ENCODE data around the gene TRMT1.

The TRMT1 gene

DNA sequence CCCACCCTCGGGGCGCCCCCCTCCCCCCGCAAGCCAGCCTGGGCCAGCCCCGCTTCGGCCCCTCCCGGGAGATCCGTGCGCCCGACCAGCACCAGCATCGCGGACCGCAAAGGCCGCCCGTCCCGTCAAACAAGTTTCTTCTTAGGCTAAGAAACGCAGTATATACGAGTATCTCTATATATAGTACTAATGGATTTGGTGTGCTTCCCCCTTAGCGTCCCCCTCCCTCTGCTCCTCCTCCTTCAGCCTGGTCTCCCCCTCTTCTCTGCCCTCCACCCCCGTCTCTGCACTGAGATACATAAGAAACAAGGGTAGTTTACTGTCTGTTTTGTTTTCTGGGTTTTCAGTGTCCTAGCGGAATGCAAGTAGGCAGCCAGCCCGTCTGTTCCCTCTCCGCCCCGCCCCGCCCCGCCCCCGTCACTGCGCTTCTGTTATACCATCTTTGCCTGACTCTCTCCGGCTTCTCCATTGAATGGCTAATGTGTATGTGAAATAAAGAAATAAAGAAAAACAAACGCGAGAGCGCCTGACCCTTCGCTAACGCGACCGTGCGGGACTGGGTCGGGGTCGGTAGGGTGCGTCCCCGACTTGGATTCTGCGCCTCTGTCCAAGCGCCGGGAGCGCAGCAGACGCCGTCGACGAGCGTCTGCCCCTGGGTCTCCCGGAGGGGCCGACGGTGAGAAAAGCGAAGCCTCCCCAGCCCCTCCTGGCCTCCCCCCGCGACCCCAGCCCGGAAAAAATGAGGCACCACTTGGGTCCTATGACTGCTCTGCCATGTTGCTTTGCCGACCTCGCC, 18.1 kb downstream of the TRMT1 start:
- DNase-seq (ENCODE audit: low spot score), result no peak
- Mint-ChIP-seq H3K9me3 (no peaks in the 10 kb centered on the region), H3K4me1 (ENCODE audit: low read depth) (peaks cover 48% of the 10 kb centered on the region), H3K27ac (peak overlapping the region; percentile 93), H3K4me3 (peak overlapping the region; percentile 86), H3K36me3 (ENCODE audit: low read depth) (peaks cover 9% of the 10 kb centered on the region), H3K27me3 (ENCODE audit: low read depth) (peaks cover 26% of the 10 kb centered on the region)

GRCh38 chr19:13097463-13098258, 18.9 kb downstream of the TRMT1 start:
- H3K9me3 Mint-ChIP-seq, result no peaks in the 10 kb centered on the region
- H3K4me3 Mint-ChIP-seq, result peak overlapping the region; percentile 86
- no peak for DNase-seq (ENCODE audit: low spot score)
- peaks cover 44% of the 10 kb centered on the region for H3K4me1 Mint-ChIP-seq (ENCODE audit: low read depth)
- peak overlapping the region; percentile 57 for H3K27ac Mint-ChIP-seq
- H3K27me3 Mint-ChIP-seq (ENCODE audit: low read depth), result peaks cover 26% of the 10 kb centered on the region
- peaks cover 9% of the 10 kb centered on the region for H3K36me3 Mint-ChIP-seq (ENCODE audit: low read depth)

DNA sequence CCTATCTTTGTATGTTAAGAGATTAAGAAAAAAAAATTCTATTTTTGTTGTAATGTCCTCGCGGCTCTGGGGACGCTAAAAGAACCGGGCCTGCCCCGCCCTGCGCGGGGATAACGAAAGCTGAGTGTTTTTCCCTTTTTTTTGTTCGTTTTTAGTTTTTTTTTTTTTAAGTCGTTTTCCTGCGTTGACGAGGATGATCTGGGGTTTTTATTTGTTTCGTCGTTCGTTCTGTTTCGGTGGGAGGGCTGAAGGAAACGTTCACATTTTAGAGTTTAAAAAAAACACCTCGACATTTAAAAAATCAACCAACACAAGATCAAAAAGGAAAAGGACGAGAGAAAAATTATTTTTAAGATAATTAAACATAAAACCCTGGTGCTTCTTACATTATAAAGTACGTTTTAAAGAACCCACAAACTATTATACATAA, 19.5 kb downstream of the TRMT1 start:
- no peak for DNase-seq (ENCODE audit: low spot score)
- Mint-ChIP-seq H3K27me3 (ENCODE audit: low read depth) (peaks cover 26% of the 10 kb centered on the region), H3K4me1 (ENCODE audit: low read depth) (peaks cover 41% of the 10 kb centered on the region), H3K36me3 (ENCODE audit: low read depth) (peaks cover 9% of the 10 kb centered on the region), H3K9me3 (no peaks in the 10 kb centered on the region), H3K4me3 (peak overlapping the region; percentile 78), H3K27ac (peak overlapping the region; percentile 84)

GRCh38 chr19:13095934-13096927, 20.3 kb downstream of the TRMT1 start:
- peak overlapping the region; percentile 72 for H3K4me3 Mint-ChIP-seq
- no peak for DNase-seq (ENCODE audit: low spot score)
- H3K27ac Mint-ChIP-seq, result peak overlapping the region; percentile 71
- peaks cover 9% of the 10 kb centered on the region for H3K36me3 Mint-ChIP-seq (ENCODE audit: low read depth)
- no peaks in the 10 kb centered on the region for H3K9me3 Mint-ChIP-seq
- peaks cover 26% of the 10 kb centered on the region for H3K27me3 Mint-ChIP-seq (ENCODE audit: low read depth)
- H3K4me1 Mint-ChIP-seq (ENCODE audit: low read depth), result peaks cover 37% of the 10 kb centered on the region

- DNase-seq (ENCODE audit: low spot score), result no peak
- peak overlapping the region; percentile 72 for H3K4me3 Mint-ChIP-seq
- peaks cover 9% of the 10 kb centered on the region for H3K36me3 Mint-ChIP-seq (ENCODE audit: low read depth)
- no peaks in the 10 kb centered on the region for H3K9me3 Mint-ChIP-seq
- peaks cover 34% of the 10 kb centered on the region for H3K4me1 Mint-ChIP-seq (ENCODE audit: low read depth)
- H3K27ac Mint-ChIP-seq, result no peak overlapping the region
- peaks cover 26% of the 10 kb centered on the region for H3K27me3 Mint-ChIP-seq (ENCODE audit: low read depth)
Observed at GRCh38 chr19:13095393-13095784, 21.2 kb downstream of the TRMT1 start.

DNA sequence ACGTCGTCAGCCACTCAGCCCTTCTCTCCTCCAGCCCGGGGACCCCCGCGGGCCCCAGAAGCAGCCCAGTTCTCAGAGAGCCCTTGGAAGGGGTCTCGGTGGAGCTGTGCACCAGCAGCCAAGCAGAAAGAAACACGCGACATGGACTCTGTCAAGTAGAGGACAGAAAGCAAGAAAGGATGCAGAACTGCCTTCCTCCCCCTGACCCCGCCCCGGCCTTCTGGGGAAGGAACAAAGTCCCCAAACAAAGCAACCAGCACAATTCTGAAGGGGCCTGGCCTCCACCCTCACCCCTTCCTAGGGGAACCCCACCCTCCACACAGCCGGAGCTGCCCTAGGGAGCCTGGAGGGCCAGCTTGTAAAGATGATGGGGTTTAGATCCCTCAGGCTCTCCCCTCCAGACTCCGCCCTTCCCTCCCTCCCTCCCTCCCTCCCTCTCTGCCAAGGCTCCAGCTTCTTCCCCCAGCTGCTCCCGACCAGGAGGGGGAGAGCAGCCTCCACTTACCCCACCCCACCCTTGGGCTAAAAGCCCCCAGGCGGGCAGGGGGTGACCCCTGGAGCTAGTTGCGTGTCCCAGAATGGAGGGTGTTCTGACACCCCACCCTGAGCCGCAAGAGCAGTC, 21.7 kb downstream of the TRMT1 start:
- H3K9me3 Mint-ChIP-seq, result no peaks in the 10 kb centered on the region
- peak overlapping the region; percentile 68 for H3K27ac Mint-ChIP-seq
- peaks cover 26% of the 10 kb centered on the region for H3K27me3 Mint-ChIP-seq (ENCODE audit: low read depth)
- peaks cover 29% of the 10 kb centered on the region for H3K4me1 Mint-ChIP-seq (ENCODE audit: low read depth)
- peaks cover 4% of the 10 kb centered on the region for H3K36me3 Mint-ChIP-seq (ENCODE audit: low read depth)
- DNase-seq (ENCODE audit: low spot score), result no peak
- H3K4me3 Mint-ChIP-seq, result peak overlapping the region; percentile 55

DNA sequence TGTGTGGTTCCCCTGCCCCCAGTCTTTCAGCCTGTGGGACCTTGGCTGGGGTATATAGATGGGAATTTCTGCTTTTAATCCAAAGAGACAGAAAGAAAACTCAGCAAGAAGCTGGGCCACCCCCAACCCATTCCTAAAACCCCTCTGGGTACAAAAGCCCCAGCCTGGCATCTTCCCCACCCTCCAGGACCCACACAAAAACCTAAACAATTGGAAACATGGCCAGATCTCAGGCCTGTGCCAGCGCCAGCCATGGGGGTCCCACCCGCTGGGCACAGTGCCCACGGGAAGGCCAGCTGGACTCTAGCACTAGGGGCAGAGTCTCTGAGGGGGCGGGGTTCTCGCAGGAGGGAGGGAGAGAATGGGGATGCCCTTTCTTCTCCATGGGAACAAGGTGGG, 22.4 kb downstream of the TRMT1 start:
- H3K36me3 Mint-ChIP-seq (ENCODE audit: low read depth), result peaks cover 3% of the 10 kb centered on the region
- no peaks in the 10 kb centered on the region for H3K9me3 Mint-ChIP-seq
- H3K27me3 Mint-ChIP-seq (ENCODE audit: low read depth), result peaks cover 26% of the 10 kb centered on the region
- DNase-seq (ENCODE audit: low spot score), result no peak
- peaks cover 26% of the 10 kb centered on the region for H3K4me1 Mint-ChIP-seq (ENCODE audit: low read depth)
- no peak overlapping the region for H3K27ac Mint-ChIP-seq
- H3K4me3 Mint-ChIP-seq, result no peak overlapping the region

- Mint-ChIP-seq H3K27ac (no peak overlapping the region), H3K36me3 (ENCODE audit: low read depth) (peaks cover 2% of the 10 kb centered on the region), H3K27me3 (ENCODE audit: low read depth) (peaks cover 24% of the 10 kb centered on the region), H3K4me1 (ENCODE audit: low read depth) (peaks cover 22% of the 10 kb centered on the region), H3K4me3 (no peak overlapping the region), H3K9me3 (no peaks in the 10 kb centered on the region)
- peak; percentile 71 for DNase-seq (ENCODE audit: low spot score)
Observed at GRCh38 chr19:13093407-13094105, 23.0 kb downstream of the TRMT1 start.

DNA sequence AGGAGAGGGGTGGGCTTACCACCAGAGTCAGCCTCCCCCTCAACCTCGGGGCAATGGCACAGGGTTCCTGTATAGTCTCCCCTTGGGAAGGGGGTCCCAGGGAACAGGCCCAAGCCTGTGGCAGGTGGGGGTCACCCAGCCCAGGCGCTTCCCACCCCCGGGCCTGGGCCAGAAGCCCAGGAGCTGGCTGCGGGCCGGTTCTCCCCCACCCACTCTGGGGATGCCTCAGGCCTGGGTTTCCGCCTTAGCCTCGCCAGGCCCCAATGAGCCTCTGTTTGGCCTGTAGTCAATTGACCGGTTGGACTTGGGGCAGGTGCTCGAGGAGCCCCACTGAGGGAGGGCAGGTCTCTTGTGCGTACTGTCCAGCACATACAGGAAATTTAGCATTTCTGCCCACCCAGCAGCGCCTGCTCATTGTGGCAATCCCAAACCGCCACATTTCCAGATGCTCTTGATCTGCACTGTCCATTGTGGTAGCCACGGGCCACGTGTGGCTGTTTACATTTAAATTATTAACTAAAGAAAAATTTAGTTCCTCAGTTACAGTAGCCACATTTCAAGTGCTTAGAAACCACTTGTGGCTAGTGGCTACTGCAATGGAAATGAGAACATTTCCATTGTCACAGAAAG, 23.8 kb downstream of the TRMT1 start:
- H3K27me3 Mint-ChIP-seq (ENCODE audit: low read depth), result peaks cover 20% of the 10 kb centered on the region
- peaks cover 18% of the 10 kb centered on the region for H3K4me1 Mint-ChIP-seq (ENCODE audit: low read depth)
- H3K9me3 Mint-ChIP-seq, result no peaks in the 10 kb centered on the region
- no peak for DNase-seq (ENCODE audit: low spot score)
- H3K36me3 Mint-ChIP-seq (ENCODE audit: low read depth), result peaks cover 2% of the 10 kb centered on the region
- no peak overlapping the region for H3K4me3 Mint-ChIP-seq
- no peak overlapping the region for H3K27ac Mint-ChIP-seq

DNA sequence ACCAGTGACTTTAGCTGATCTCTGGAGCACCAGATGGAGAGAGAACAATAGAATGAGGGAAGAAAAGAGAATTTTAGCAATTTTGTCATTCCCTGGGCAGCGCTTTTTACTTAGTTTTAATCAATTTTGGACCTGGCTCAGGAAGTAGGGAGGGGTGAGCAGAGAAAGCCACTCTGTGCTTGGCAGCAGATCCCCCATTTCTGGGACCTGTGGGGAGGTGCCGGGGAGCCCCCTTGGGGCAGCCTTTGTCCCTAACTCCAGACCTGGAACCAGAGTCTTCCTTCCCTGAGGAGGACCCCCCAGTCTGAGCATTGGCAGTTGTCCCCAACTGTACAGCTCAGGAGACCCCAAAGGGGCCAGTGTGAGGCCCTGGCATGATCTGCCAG, 24.4 kb downstream of the TRMT1 start:
- Mint-ChIP-seq H3K27me3 (ENCODE audit: low read depth) (peaks cover 20% of the 10 kb centered on the region), H3K27ac (no peak overlapping the region), H3K4me3 (no peak overlapping the region), H3K9me3 (no peaks in the 10 kb centered on the region), H3K36me3 (ENCODE audit: low read depth) (peaks cover 2% of the 10 kb centered on the region), H3K4me1 (ENCODE audit: low read depth) (peaks cover 18% of the 10 kb centered on the region)
- DNase-seq (ENCODE audit: low spot score), result no peak

DNA sequence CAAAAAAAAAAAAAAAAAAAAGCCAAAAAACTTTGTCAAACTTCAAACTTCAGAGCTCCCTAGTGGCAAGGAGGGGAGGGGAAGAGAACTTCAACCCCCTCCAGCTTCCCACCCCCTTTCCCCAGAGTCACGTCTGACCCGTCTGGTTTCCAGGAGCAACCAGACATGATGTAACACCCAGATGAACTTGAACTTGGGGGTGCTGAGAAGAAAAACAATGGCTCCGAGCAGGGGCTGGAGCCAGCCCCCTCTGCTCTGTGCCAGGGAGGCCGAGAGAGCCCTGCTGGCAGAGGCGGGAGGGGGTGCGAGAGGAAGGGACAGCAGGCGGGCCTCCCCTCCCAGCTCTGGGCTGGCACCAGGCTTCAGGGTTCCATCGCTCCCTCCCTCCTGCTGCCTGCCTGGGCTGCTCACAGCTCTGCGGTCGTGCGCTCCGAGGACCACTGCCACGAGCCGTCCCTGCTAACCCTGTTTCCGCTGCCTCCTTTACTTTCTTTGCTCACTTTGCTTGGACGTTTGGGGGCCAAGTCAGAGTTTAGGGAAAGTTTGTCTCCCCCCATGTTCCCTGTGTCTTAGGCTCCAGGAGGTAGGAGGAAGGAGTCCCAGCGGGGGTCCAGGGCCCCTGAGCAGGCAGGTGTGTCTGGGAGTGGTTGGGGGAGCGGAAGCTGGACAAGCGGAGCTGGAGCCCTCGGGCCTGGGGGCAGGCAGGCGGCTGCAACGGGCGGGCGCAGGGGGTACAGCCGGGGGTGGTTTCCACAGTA, 25.0 kb downstream of the TRMT1 start:
- H3K4me3 Mint-ChIP-seq, result no peak overlapping the region
- no peak for DNase-seq (ENCODE audit: low spot score)
- peaks cover 15% of the 10 kb centered on the region for H3K4me1 Mint-ChIP-seq (ENCODE audit: low read depth)
- peaks cover 15% of the 10 kb centered on the region for H3K27me3 Mint-ChIP-seq (ENCODE audit: low read depth)
- no peaks in the 10 kb centered on the region for H3K9me3 Mint-ChIP-seq
- no peak overlapping the region for H3K27ac Mint-ChIP-seq
- no peaks in the 10 kb centered on the region for H3K36me3 Mint-ChIP-seq (ENCODE audit: low read depth)

All from T-helper 2 cell treated with Interferon-gamma antibody and Interleukin-4, amounts not matched to agents 5 μg/mL and 100 μg/mL, for 36 hours (primary cell).